GM23248 (cell line): ENCODE data around the gene TMEM239. TPM values are rescaled to one million over a fixed set of nuclear protein-coding genes. Genes with fewer than 3 reads are reported as not detected.
"Not testable (repeated sequence)": the region's sequence is repeated elsewhere in the genome, so short reads cannot be mapped to it uniquely, and the experiment has no call there.

Experiments used
- DNase-seq: peaks from one replicate; pipeline ENCODE4 v3.0.0-alpha.2; 2015
- H2AFZ ChIP-seq: fragments of 200-600 bp; sonication (generic); 2 replicates; pipeline ENCODE4 v1.6.1; 2016; ENCODE audit warnings: antibody characterized with exemption
- H3F3A ChIP-seq: fragments of 200-600 bp; sonication (generic); 2 replicates; pipeline ENCODE4 v1.6.1; 2016; ENCODE audit warnings: mild to moderate bottlenecking, antibody characterized with exemption, mixed run types; ENCODE audit not compliant: insufficient read depth
- H3K27ac ChIP-seq: fragments of 200-600 bp; sonication (generic); 2 replicates; pipeline ENCODE4 v1.5.1; 2016; ENCODE audit warnings: mild to moderate bottlenecking
- H3K27me3 ChIP-seq: fragments of 200-600 bp; sonication (generic); replicated peaks from 2 replicates; pipeline ENCODE4 v1.6.1; 2016; ENCODE audit warnings: mild to moderate bottlenecking; ENCODE audit not compliant: insufficient read depth
- H3K36me3 ChIP-seq: fragments of 200-600 bp; sonication (generic); 2 replicates; pipeline ENCODE4 v1.6.1; 2016; ENCODE audit warnings: low read depth, mild to moderate bottlenecking
- H3K4me1 ChIP-seq: fragments of 200-600 bp; sonication (generic); 2 replicates; pipeline ENCODE4 v1.6.1; 2016; ENCODE audit warnings: mild to moderate bottlenecking; ENCODE audit not compliant: insufficient read depth
- H3K4me2 ChIP-seq: fragments of 200-600 bp; sonication (generic); one replicate; pipeline ENCODE4 v1.6.1; 2016; ENCODE audit warnings: mild to moderate bottlenecking; ENCODE audit not compliant: unreplicated experiment
- H3K4me3 ChIP-seq: fragments of 200-600 bp; sonication (generic); 2 replicates; pipeline ENCODE4 v1.5.1; 2016; ENCODE audit warnings: mild to moderate bottlenecking
- H3K79me2 ChIP-seq: fragments of 200-600 bp; sonication (generic); 2 replicates; pipeline ENCODE4 v1.6.1; 2016; ENCODE audit warnings: mild to moderate bottlenecking; ENCODE audit not compliant: insufficient read depth
- H3K9ac ChIP-seq: fragments of 200-600 bp; sonication (generic); 2 replicates; pipeline ENCODE4 v1.6.1; 2016; ENCODE audit warnings: mild to moderate bottlenecking
- H3K9me2 ChIP-seq: fragments of 200-600 bp; sonication (generic); 2 replicates; pipeline ENCODE4 v1.6.1; 2016; ENCODE audit warnings: mixed run types, mild to moderate bottlenecking, moderate library complexity; ENCODE audit not compliant: insufficient read depth
- H3K9me3 ChIP-seq: fragments of 200-600 bp; sonication (generic); one replicate; pipeline ENCODE4 v1.6.1; 2017; ENCODE audit warnings: low read depth
- H4K20me1 ChIP-seq: fragments of 200-600 bp; sonication (generic); 2 replicates; pipeline ENCODE4 v1.6.0; 2016; ENCODE audit not compliant: insufficient read depth
- EZH2 ChIP-seq: fragments of 200-600 bp; sonication (generic); IDR thresholded peaks from 2 replicates; pipeline ENCODE4 v1.6.1; 2018; ENCODE audit warnings: antibody characterized with exemption, mild to moderate bottlenecking; ENCODE audit not compliant: insufficient read depth, poor library complexity, severe bottlenecking
- EZH2phosphoT487 ChIP-seq: fragments of 200-600 bp; sonication (generic); IDR thresholded peaks from 2 replicates; pipeline ENCODE4 v1.6.1; 2018; ENCODE audit warnings: antibody characterized with exemption, moderate library complexity, mild to moderate bottlenecking, low read depth; ENCODE audit not compliant: insufficient read depth
- WGBS, 2 experiments: methylation state at CpG; one replicate each; pipeline ENCODE4 v1.1.6; 2015 to 2017; ENCODE audit warnings: low lambda C conversion rate in 2 of 2, low coverage in 1 of 2; ENCODE audit errors: missing lambda C conversion rate in 2 of 2; 5-methylcytosine and 5-hydroxymethylcytosine counted together
- in situ Hi-C: fragments of 300-500 bp; cut with MboI; formaldehyde crosslinking; loops from 2 replicates; pipeline ENCODE4 v1.15.0; 2020
- polyA plus RNA-seq: library from polyadenylated mRNA; unstranded; fragments of >200 nt; fragmentation: Nextera tagmentation; extraction: Ambion mirVana; gene quantifications from 2 replicates; pipeline ENCODE4 v1.2.1, GENCODE V29; 2016
- total RNA-seq: library from RNA; depleted of rRNA; stranded (reverse); fragments of >200 nt; shearing (Covaris generic); gene quantifications from 2 replicates; pipeline ENCODE4 v1.2.3, GENCODE V29; 2014

The TMEM239 gene
- total and polyA plus RNA-seq, 2 experiments from 2014 or later = not detected

- Histone ChIP-seq H3K9me3 (no peaks in the 10 kb centered on the region), H3K9me2 (no peaks in the 10 kb centered on the region), H2AFZ (no peak overlapping the region), H3K4me2 (no peak overlapping the region), H3K79me2 (no peaks in the 10 kb centered on the region), H3K27ac (no peak overlapping the region), H3K4me3 (no peak overlapping the region), H3K27me3 (no peaks in the 10 kb centered on the region), H3F3A (peaks cover 19% of the 10 kb centered on the region), H3K9ac (no peak overlapping the region), H3K36me3 (no peaks in the 10 kb centered on the region), H4K20me1 (no peaks in the 10 kb centered on the region), H3K4me1 (peaks cover 9% of the 10 kb centered on the region; the same call in 1 of the 2 replicates)
- in situ Hi-C loops = no loop called here
- no peak for TF ChIP-seq EZH2phosphoT487
- no peak for TF ChIP-seq EZH2
- no peak for DNase-seq
- 32 to 46% methylated on average over 6 of the region's 6 CpGs for WGBS, 2 experiments
Measured at GRCh38 chr20:2829376-2829775, 13.2 kb downstream of the TMEM239 start.

GRCh38 chr20:2831206-2831605 is 15.0 kb downstream of the TMEM239 start:
- H4K20me1 ChIP-seq, H3K27ac ChIP-seq, DNase-seq, H3K27me3 ChIP-seq, H3K4me1 ChIP-seq, H3K79me2 ChIP-seq, H3K9me2 ChIP-seq, in situ Hi-C loops, H3K4me2 ChIP-seq, H3K36me3 ChIP-seq, H2AFZ ChIP-seq, H3K4me3 ChIP-seq, H3K9ac ChIP-seq, H3K9me3 ChIP-seq: not testable (repeated sequence)
- 71 to 74% methylated on average over 7 of the region's 7 CpGs for WGBS, 2 experiments
- H3F3A ChIP-seq = peaks cover 19% of the 10 kb centered on the region

- no peak for TF ChIP-seq EZH2phosphoT487
- no peak for TF ChIP-seq EZH2
- Histone ChIP-seq H3K4me1 (peaks cover 9% of the 10 kb centered on the region; the same call in 1 of the 2 replicates), H3F3A (peaks cover 19% of the 10 kb centered on the region), H3K27me3 (no peaks in the 10 kb centered on the region), H3K9me2 (no peaks in the 10 kb centered on the region), H3K4me2 (no peak overlapping the region), H3K79me2 (no peaks in the 10 kb centered on the region), H3K4me3 (no peak overlapping the region), H3K9ac (no peak overlapping the region), H3K9me3 (no peaks in the 10 kb centered on the region), H3K27ac (no peak overlapping the region), H2AFZ (no peak overlapping the region), H3K36me3 (no peaks in the 10 kb centered on the region), H4K20me1 (no peaks in the 10 kb centered on the region)
- in situ Hi-C loops = no loop called here
- WGBS, 2 experiments = 96 to 98% methylated on average over 1 of the region's 1 CpG
- no peak for DNase-seq
Measured at GRCh38 chr20:2833761-2834160, 17.6 kb downstream of the TMEM239 start.

GRCh38 chr20:2834401-2835110 is 18.4 kb downstream of the TMEM239 start:
- Histone ChIP-seq H3K79me2 (peaks cover 4% of the 10 kb centered on the region; the same call in 1 of the 2 replicates), H3K4me3 (no peak overlapping the region), H3F3A (peaks cover 19% of the 10 kb centered on the region), H3K27ac (no peak overlapping the region), H3K4me2 (no peak overlapping the region), H3K9ac (no peak overlapping the region), H4K20me1 (no peaks in the 10 kb centered on the region), H3K9me2 (no peaks in the 10 kb centered on the region), H3K36me3 (no peaks in the 10 kb centered on the region), H3K4me1 (peaks cover 9% of the 10 kb centered on the region; the same call in 1 of the 2 replicates), H2AFZ (no peak overlapping the region), H3K9me3 (no peaks in the 10 kb centered on the region), H3K27me3 (no peaks in the 10 kb centered on the region)
- no peak for TF ChIP-seq EZH2phosphoT487
- no peak for TF ChIP-seq EZH2
- DNase-seq = no peak
- WGBS, 2 experiments = 94 to 95% methylated on average over 14 of the region's 14 CpGs
- in situ Hi-C loops = no loop called here
